ENCODE measurements around the gene ARL6IP5. TPM values are rescaled to one million over a fixed set of nuclear protein-coding genes. Genes with fewer than 3 reads are reported as not detected.

Gene ARL6IP5
- total and polyA plus RNA-seq, 4 donors: 25.1 to 46.0 (median 33.8) TPM

DNA sequence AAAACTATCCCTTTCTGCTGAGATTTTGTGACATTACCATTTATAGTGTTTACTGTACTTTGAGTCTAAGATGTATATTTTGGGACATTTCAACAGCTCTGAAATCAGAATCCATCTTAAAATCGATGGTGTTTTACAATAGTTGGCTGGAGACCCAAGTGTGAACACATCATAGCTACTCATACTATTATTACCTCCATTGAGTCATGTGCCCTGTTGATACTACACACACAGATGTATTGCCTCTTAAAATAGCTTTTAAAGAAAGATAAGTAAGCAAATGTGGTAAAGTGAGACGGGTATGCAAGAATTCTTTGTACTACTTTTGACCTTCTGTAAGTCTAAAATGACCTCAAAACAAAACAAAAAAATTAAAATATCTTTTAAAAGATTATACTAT is 31.0 kb downstream of the ARL6IP5 start (continued):
- TF ChIP-seq, protein P1, sequence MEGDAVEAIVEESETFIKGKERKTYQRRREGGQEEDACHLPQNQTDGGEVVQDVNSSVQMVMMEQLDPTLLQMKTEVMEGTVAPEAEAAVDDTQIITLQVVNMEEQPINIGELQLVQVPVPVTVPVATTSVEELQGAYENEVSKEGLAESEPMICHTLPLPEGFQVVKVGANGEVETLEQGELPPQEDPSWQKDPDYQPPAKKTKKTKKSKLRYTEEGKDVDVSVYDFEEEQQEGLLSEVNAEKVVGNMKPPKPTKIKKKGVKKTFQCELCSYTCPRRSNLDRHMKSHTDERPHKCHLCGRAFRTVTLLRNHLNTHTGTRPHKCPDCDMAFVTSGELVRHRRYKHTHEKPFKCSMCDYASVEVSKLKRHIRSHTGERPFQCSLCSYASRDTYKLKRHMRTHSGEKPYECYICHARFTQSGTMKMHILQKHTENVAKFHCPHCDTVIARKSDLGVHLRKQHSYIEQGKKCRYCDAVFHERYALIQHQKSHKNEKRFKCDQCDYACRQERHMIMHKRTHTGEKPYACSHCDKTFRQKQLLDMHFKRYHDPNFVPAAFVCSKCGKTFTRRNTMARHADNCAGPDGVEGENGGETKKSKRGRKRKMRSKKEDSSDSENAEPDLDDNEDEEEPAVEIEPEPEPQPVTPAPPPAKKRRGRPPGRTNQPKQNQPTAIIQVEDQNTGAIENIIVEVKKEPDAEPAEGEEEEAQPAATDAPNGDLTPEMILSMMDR (IDR thresholded peaks at IDR 0.05; ENCODE audit: low read depth, low read length, missing input control): no peak

DNA sequence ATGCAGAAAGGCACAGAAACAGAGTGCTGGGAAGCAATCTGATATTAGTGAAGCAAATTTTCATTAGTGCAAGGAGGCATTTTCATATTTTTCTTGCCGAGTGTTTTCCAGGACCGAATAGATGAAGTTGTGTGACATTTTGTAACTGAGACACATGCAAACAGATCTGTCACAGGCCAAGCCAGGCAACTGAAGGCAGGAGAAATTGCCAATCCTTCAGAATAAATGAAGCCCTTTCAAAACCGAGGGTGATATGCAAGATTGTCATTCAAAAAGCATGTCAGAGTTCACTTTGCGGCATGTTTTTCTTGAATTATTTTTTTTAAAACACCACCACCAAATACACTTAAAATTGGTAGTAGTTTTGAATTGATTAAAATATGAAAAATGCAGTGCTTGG is 31.4 kb downstream of the ARL6IP5 start:
- TF ChIP-seq, protein P2, sequence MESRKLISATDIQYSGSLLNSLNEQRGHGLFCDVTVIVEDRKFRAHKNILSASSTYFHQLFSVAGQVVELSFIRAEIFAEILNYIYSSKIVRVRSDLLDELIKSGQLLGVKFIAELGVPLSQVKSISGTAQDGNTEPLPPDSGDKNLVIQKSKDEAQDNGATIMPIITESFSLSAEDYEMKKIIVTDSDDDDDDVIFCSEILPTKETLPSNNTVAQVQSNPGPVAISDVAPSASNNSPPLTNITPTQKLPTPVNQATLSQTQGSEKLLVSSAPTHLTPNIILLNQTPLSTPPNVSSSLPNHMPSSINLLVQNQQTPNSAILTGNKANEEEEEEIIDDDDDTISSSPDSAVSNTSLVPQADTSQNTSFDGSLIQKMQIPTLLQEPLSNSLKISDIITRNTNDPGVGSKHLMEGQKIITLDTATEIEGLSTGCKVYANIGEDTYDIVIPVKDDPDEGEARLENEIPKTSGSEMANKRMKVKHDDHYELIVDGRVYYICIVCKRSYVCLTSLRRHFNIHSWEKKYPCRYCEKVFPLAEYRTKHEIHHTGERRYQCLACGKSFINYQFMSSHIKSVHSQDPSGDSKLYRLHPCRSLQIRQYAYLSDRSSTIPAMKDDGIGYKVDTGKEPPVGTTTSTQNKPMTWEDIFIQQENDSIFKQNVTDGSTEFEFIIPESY (IDR thresholded peaks at IDR 0.05): no peak
- TF ChIP-seq TAF1 (conservative IDR thresholded peaks at IDR 0.05) (no peak), SP1 (IDR thresholded peaks at IDR 0.05) (no peak), YY1 (IDR thresholded peaks at IDR 0.05) (no peak), HNF4G (IDR thresholded peaks at IDR 0.05) (no peak), RAD21 (IDR thresholded peaks at IDR 0.05) (no peak), EGR1 (IDR thresholded peaks at IDR 0.05; ENCODE audit: low read depth in 2 of 2) (no peak), RXRA (IDR thresholded peaks at IDR 0.05) (no peak), FOXA1 (IDR thresholded peaks at IDR 0.05) (no peak), GABPA (IDR thresholded peaks at IDR 0.05 in 1 of 2, conservative IDR thresholded peaks at IDR 0.05 in 1 of 2) (no peak), FOXA2 (IDR thresholded peaks at IDR 0.05) (no peak)
- TF ChIP-seq, protein P3, sequence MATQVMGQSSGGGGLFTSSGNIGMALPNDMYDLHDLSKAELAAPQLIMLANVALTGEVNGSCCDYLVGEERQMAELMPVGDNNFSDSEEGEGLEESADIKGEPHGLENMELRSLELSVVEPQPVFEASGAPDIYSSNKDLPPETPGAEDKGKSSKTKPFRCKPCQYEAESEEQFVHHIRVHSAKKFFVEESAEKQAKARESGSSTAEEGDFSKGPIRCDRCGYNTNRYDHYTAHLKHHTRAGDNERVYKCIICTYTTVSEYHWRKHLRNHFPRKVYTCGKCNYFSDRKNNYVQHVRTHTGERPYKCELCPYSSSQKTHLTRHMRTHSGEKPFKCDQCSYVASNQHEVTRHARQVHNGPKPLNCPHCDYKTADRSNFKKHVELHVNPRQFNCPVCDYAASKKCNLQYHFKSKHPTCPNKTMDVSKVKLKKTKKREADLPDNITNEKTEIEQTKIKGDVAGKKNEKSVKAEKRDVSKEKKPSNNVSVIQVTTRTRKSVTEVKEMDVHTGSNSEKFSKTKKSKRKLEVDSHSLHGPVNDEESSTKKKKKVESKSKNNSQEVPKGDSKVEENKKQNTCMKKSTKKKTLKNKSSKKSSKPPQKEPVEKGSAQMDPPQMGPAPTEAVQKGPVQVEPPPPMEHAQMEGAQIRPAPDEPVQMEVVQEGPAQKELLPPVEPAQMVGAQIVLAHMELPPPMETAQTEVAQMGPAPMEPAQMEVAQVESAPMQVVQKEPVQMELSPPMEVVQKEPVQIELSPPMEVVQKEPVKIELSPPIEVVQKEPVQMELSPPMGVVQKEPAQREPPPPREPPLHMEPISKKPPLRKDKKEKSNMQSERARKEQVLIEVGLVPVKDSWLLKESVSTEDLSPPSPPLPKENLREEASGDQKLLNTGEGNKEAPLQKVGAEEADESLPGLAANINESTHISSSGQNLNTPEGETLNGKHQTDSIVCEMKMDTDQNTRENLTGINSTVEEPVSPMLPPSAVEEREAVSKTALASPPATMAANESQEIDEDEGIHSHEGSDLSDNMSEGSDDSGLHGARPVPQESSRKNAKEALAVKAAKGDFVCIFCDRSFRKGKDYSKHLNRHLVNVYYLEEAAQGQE (IDR thresholded peaks at IDR 0.05): no peak
- TF ChIP-seq, protein P1 (IDR thresholded peaks at IDR 0.05; ENCODE audit: low read depth, low read length, missing input control): no peak
- TF ChIP-seq, protein P4, sequence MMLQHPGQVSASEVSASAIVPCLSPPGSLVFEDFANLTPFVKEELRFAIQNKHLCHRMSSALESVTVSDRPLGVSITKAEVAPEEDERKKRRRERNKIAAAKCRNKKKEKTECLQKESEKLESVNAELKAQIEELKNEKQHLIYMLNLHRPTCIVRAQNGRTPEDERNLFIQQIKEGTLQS (IDR thresholded peaks at IDR 0.05): no peak
- TF ChIP-seq, protein P5, sequence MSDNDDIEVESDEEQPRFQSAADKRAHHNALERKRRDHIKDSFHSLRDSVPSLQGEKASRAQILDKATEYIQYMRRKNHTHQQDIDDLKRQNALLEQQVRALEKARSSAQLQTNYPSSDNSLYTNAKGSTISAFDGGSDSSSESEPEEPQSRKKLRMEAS (IDR thresholded peaks at IDR 0.05): no peak
- Histone ChIP-seq H3K9ac (ENCODE audit: low read depth in 1 of 2, low read length in 2 of 2) (no peak overlapping the region), H3K36me3 (ENCODE audit: control insufficient read depth in 4 of 4, insufficient read depth in 3 of 4, low read depth in 1 of 4, low read length in 3 of 4) (no peaks in the 10 kb centered on the region), H3K4me1 (ENCODE audit: control insufficient read depth in 4 of 4, insufficient read depth in 4 of 4, low read length in 3 of 4) (no peaks in the 10 kb centered on the region), H3K4me3 (ENCODE audit: low read depth in 1 of 3, low read length in 3 of 3) (no peak overlapping the region), H3K27me3 (ENCODE audit: control insufficient read depth in 4 of 4, insufficient read depth in 4 of 4, low read length in 3 of 4) (no peaks in the 10 kb centered on the region), H3K9me3 (ENCODE audit: control insufficient read depth in 4 of 4, low read length in 3 of 4) (no peaks in the 10 kb centered on the region), H3K27ac (ENCODE audit: low read depth in 1 of 2, low read length in 2 of 2) (no peak overlapping the region)
- DNase-seq (ENCODE audit: low spot score): no peak
- WGBS: 89% methylated on average over 4 of the region's 4 CpGs
